NCI-H748 (cell line): ENCODE results near the gene CAMK2B.
A peak's percentile ranks its signal among the peaks of the same experiment; 100 is the strongest.
"Not testable (repeated sequence)": the region's sequence is repeated elsewhere in the genome, so short reads cannot be mapped to it uniquely, and the experiment has no call there.

Experiments
- DNase-seq: peaks from one replicate; lab custom pipeline; 2025; ENCODE audit not compliant: unreplicated experiment; lab: John Stamatoyannopoulos, UW

The CAMK2B gene

DNA sequence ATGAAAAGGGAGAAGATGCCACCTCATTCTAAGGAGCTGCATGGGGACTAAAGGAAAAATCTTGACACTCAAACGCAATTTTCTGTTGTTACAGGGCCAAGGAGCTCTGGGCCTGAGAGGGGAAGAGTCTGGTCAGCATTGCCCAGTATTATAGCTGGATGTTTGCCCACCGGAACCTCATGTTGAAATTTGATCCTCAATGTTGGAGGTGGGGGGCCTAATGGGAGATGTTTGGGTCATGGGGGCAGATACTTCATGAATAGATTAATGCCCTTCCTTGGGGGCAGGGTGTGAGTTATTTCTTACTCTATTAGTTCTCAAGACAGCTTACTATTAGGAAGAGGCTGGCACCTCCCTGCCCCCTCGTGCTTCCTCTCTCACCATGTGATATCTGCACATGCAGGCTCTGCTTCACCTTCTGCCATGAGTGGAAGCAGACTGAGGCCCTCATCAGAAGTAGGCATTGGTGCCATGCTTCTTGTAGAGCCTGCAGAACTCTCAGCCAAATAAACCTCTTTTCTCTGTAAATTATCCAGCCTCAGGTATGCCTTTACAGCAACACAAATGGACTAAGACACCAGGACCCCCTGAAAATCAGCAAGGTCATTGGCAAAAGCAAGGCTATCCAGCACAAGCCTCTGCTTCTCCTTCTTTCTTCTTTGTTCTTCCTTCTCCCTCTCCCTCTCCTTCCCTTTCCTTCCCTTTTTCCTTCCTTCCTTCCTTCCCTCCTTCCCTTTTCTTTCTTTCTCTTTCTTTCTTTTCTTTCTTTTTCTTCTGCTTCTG lies 151.3 kb downstream of the CAMK2B start:
- DNase-seq: no peak

DNA sequence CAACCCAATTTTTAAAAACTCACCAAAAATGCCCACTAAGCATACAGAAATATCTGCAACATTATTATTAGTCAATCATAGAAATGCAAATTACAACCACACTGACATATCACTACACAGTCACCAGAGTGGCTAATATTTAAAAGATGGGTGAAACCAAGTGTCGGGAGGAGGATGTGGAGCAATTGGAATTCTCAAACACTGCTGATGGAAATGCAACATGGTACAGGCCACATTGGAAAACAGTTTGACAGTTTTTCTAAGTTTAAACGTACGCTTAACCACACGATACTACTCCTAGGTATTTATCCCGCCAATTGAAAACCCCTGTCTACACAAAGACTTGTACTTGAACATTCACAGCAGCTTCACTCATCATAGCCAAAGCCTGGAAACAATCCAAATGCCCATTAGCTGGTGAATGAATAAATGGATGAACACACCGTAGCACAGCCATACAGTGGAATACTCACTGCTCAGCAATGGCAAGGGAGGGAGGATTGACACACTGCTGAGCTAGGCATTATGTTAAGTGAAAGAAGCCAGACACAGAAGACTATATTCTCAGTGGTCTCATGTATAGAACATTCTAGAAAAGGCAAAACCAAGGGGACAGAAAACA lies 152.5 kb downstream of the CAMK2B start:
- DNase-seq: peak; percentile 55

DNA sequence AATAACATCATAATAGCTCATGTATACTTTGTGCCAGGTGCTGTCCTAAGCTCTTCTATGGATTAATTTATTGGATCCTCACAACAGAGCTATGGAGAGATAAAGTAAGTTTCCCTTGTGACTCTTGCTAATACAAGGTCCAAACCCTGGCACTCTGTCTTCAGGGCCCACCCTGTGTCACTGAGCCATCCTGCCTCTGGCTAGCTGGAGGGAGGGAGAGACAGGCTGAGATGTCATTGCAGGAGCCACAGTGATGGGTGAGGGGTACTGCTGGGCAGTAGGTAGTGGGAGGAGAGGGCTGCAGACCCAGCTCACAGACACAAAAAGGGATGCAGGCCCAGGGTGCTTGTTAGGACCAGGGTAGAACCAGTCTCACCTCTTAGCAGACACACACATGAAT lies 153.0 kb downstream of the CAMK2B start:
- DNase-seq: no peak

DNA sequence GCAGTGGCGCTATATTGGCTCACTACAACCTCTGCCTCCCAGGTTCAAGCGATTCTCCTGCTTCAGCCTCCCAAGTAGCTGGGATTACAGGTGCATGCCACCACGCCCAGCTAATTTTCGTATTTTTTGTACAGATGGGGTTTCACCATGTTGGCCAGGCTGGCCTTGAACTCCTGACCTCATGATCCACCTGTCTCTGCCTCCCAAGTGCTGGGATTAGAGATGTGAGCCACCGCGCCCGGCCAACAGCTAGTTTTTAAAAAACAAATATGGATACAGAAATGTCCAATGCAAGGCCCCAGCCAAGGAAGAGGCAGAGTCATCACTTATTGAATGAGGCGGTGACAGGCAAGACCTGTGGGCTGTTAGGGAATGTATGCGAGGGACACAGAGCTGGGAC lies 153.5 kb downstream of the CAMK2B start:
- not testable (repeated sequence) for DNase-seq

DNA sequence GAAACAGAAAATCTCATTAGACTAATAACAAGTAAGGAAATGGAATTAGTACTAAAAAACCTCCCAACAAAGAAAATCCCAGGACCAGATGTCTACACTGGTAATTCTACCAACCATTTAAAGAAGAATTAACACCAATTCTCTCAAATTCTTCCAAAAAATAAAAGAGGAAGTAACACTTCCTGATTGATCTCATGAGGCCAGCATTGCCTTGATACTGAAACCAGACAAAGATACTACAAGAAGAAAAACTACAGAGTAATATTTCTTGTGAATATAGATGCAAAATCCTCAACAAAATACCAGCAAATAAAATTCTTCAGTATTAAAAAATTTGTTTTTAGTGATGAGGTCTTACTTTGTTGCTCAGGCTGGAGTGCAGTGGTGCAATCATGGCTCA lies 157.5 kb downstream of the CAMK2B start:
- DNase-seq: no peak
